NB4 (cell line): ENCODE results near the gene MAST4.

Experiments
- POLR2A ChIP-seq: IDR thresholded peaks from 2 replicates; pipeline ENCODE4 v1.6.1; 2011; ENCODE audit warnings: mild to moderate bottlenecking; ENCODE audit not compliant: insufficient read length; ENCODE audit errors: extremely low read depth
- TF ChIP-seq, protein P1 (sequence below): IDR thresholded peaks from one replicate; pipeline ENCODE4 v1.5.1; 2012; ENCODE audit warnings: low read depth, low read length
- TF ChIP-seq, protein P2 (sequence below): IDR thresholded peaks from 2 replicates; pipeline ENCODE4 v1.6.1; 2011; ENCODE audit warnings: low read depth, low read length

DNA sequence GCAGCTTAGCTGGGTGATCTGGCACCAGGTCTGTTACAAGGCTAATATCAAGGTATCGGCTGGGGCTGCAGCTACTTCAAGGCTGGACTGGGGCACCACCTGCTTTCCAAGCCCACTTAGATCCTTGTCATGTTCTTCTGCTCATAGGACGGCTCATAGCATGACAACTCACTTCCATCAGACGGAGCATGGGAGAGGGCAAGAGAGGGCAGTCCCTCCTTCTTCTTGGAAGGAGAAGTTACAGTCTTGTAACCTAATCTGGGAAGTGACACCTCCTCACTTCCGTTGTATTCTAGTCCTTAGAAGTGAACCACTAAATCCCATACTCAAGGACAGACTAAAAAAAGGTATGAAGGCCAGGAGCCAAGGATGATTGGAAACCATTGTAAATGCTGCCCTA lies 258.2 kb downstream of the MAST4 start:
- TF ChIP-seq, protein P1, sequence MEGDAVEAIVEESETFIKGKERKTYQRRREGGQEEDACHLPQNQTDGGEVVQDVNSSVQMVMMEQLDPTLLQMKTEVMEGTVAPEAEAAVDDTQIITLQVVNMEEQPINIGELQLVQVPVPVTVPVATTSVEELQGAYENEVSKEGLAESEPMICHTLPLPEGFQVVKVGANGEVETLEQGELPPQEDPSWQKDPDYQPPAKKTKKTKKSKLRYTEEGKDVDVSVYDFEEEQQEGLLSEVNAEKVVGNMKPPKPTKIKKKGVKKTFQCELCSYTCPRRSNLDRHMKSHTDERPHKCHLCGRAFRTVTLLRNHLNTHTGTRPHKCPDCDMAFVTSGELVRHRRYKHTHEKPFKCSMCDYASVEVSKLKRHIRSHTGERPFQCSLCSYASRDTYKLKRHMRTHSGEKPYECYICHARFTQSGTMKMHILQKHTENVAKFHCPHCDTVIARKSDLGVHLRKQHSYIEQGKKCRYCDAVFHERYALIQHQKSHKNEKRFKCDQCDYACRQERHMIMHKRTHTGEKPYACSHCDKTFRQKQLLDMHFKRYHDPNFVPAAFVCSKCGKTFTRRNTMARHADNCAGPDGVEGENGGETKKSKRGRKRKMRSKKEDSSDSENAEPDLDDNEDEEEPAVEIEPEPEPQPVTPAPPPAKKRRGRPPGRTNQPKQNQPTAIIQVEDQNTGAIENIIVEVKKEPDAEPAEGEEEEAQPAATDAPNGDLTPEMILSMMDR: no peak
- TF ChIP-seq POLR2A: no peak
- TF ChIP-seq, protein P2, sequence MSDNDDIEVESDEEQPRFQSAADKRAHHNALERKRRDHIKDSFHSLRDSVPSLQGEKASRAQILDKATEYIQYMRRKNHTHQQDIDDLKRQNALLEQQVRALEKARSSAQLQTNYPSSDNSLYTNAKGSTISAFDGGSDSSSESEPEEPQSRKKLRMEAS: no peak
